Measurements from ENCODE around the gene RNF214. TPM values are rescaled to one million over a fixed set of nuclear protein-coding genes. Genes with fewer than 3 reads are reported as not detected.

Gene RNF214
- total and polyA plus RNA-seq, 2 of the 13 experiments (the other 11 are each of a cell fraction or from before 2014, with no cell fraction given) = 10.7 to 12.6 TPM

DNA sequence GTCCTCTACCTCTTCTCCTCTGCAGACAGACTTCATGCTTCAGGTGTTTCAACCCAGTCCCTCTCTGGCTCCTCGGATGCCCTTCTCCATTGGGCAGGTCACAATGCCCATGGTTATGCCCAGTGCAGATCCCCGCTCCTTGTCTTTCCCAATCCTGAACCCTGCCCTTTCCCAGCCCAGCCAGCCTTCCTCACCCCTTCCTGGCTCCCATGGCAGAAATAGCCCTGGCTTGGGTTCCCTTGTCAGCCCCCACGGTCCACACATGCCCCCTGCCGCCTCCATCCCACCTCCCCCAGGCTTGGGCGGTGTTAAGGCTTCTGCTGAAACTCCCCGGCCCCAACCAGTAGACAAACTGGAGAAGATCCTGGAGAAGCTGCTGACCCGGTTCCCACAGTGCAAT lies 49.4 kb downstream of the RNF214 start (continued):
- no peak for TF ChIP-seq ZBTB40 (IDR thresholded peaks at IDR 0.05)
- TF ChIP-seq ZBTB40 (CRISPR knock-in tag; IDR thresholded peaks at IDR 0.05) = no peak
- no peak for TF ChIP-seq SETDB1 (CRISPR knock-in tag; IDR thresholded peaks at IDR 0.05; ENCODE audit: borderline replicate concordance)

DNA sequence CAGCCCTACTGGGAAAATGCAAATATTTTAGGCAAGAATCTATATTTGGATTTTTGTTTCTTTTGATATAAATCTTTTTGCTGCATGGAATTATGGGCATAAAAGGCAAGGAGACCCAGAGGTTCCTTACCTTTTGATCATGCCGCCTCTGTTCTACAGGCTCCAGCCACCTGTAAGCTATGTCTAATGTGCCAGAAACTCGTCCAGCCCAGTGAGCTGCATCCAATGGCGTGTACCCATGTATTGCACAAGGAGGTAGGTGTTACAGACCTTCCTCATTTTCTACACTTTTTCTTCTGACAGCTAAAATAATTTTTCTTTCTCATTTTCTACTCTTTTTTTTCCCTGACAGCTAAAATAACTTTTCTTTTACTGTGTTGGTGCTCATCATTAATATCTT lies 50.5 kb downstream of the RNF214 start:
- no peak overlapping the region for H3K4me3 ChIP-seq (replicated peaks in 1 of 3; ENCODE audit: insufficient read depth in 1 of 3, low read depth in 2 of 3, low read length in 3 of 3)
- H3K9ac ChIP-seq (ENCODE audit: insufficient read depth, low read depth, low read length) = no peak overlapping the region
- no peaks in the 10 kb centered on the region for H3K79me2 ChIP-seq (ENCODE audit: insufficient read depth, low read length)
- no peak for DNase-seq (ENCODE audit: low spot score)
- H3K36me3 ChIP-seq (replicated peaks in 1 of 2; ENCODE audit: control insufficient read depth in 1 of 2, insufficient read depth in 2 of 2, low read length in 2 of 2) = peaks cover 11 to 48% of the 10 kb centered on the region in 2 experiments
- H4K20me1 ChIP-seq (ENCODE audit: insufficient read depth, low read length) = no peaks in the 10 kb centered on the region
- in situ Hi-C loops (cut with HindIII; ENCODE audit: extremely low pct_ligation_motif_present, low pct_unique_long_range_greater_than_20kb) = no loop called here
- POLR2A ChIA-PET = no interaction called here
- 94% methylated on average over 3 of the region's 3 CpGs for WGBS (ENCODE audit: low lambda C conversion rate)
- intact Hi-C loops (cut with micrococcal nuclease; ENCODE audit: unreplicated experiment) = no loop called here
- no peaks in the 10 kb centered on the region for H3K9me3 ChIP-seq (ENCODE audit: low read length)
- FAIRE-seq = no peak
- H3K27me3 ChIP-seq (ENCODE audit: control insufficient read depth in 1 of 2, insufficient read depth in 2 of 2, low read length in 2 of 2) = no peaks in the 10 kb centered on the region
- no peak overlapping the region for H3K4me2 ChIP-seq (ENCODE audit: low read depth, low read length)
- no peak overlapping the region for H2AFZ ChIP-seq (ENCODE audit: low read length)
- no peak for ATAC-seq
- H3K27ac ChIP-seq (ENCODE audit: extremely low read length, insufficient read depth, low read length) = no peak overlapping the region
- BruUV-seq (replicated peaks) = no TSS peak
- no peaks in the 10 kb centered on the region for H3K4me1 ChIP-seq (ENCODE audit: insufficient read depth, low read length)
- TF ChIP-seq YY1 (IDR thresholded peaks at IDR 0.05; ENCODE audit: insufficient read depth, insufficient replicate concordance, low read depth, low read length) = no peak
- no peak for TF ChIP-seq ZSCAN9 (CRISPR knock-in tag; IDR thresholded peaks at IDR 0.05; ENCODE audit: borderline replicate concordance)
- no peak for TF ChIP-seq HOXA3 (CRISPR knock-in tag; IDR thresholded peaks at IDR 0.05)
- TF ChIP-seq MIER2 (CRISPR knock-in tag; IDR thresholded peaks at IDR 0.05) = no peak
- TF ChIP-seq, protein P1, sequence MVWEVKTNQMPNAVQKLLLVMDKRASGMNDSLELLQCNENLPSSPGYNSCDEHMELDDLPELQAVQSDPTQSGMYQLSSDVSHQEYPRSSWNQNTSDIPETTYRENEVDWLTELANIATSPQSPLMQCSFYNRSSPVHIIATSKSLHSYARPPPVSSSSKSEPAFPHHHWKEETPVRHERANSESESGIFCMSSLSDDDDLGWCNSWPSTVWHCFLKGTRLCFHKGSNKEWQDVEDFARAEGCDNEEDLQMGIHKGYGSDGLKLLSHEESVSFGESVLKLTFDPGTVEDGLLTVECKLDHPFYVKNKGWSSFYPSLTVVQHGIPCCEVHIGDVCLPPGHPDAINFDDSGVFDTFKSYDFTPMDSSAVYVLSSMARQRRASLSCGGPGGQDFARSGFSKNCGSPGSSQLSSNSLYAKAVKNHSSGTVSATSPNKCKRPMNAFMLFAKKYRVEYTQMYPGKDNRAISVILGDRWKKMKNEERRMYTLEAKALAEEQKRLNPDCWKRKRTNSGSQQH (CRISPR knock-in tag; IDR thresholded peaks at IDR 0.05; ENCODE audit: low read depth) = no peak
- no peak for TF ChIP-seq DBP (CRISPR knock-in tag; IDR thresholded peaks at IDR 0.05; ENCODE audit: not compliant biosample characterization)
- no peak for TF ChIP-seq NCOR1 (IDR thresholded peaks at IDR 0.05; ENCODE audit: borderline replicate concordance, low read length)
- TF ChIP-seq THAP7 (CRISPR knock-in tag; IDR thresholded peaks at IDR 0.05) = no peak
- CTCF ChIA-PET (ENCODE audit: low intra/inter-chr PET ratio, low total read pairs) = no interaction called here

Measured in HepG2 (cell line).